ENCODE data around the gene DOC2A. TPM values are rescaled to one million over a fixed set of nuclear protein-coding genes. Genes with fewer than 3 reads are reported as not detected.

The DOC2A gene
- 0.52 TPM for total RNA-seq

DNA sequence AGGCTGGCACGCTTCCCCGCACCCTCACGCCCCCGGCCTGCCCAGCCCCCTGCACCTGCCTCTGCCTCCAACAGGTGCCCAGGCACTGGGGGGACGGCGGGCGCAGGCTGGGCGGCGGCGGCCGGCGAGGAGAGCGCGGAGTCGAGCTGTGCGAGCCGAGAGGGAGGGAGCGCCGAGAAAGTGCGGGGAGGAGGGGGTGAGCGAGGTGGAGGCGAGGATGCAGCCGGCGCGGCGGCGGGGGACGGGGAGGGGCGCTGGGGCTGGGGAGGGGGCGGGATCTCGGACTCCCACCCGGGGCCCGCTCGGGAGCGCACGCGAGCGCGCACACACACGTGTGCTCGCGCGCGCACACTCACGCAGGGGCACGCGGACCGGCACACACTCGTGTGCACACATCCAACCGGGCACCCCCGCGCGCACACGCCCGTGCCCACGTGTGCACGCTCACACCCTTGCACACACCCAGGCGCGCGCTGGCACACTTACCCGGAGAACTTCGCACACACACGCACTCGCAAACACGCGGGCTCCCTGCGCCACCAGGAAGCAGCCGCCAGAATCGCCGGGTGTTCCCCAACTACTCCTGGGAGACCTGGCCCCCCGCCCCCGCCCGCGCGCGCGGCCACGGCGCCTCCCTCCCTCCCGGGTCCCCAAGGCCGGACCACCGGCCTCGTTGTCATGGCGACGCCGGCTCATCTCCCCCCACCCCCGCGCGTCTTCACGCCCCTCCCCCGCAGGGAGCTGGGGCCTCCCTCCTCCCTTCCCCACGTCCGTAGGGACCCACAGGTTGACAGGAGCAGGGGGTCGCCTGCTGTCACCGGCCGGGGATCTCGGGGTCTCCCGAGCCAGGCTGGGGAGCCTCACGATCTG is at the start of gene DOC2A:
Gene DOC2A (minus strand): TSS at position 184 of the 870 bp plus-strand sequence. CDS start 805 bp downstream, outside the sequence.
- no peak within 1 kb of the TSS for H3K27ac ChIP-seq (ENCODE audit: low read depth, low read length)
- no peaks in the 10 kb centered on the region for H3K9me3 ChIP-seq (ENCODE audit: control insufficient read depth in 3 of 3, low read length in 3 of 3)
- peaks cover 36 to 44% (median 38%) of the 10 kb centered on the region in 3 donors for H3K27me3 ChIP-seq (ENCODE audit: control insufficient read depth in 3 of 3, insufficient read depth in 3 of 3, low read length in 3 of 3)
- peak within 1 kb of the TSS in 2 of 3 donors; percentile 29 to 40 for H3K4me3 ChIP-seq (ENCODE audit: low read length in 3 of 3)
- H3K9ac ChIP-seq (ENCODE audit: low read depth in 1 of 3, low read length in 3 of 3), result no peak within 1 kb of the TSS
- peaks cover 0 to 13% (median 5%) of the 10 kb centered on the region in 3 donors for H3K4me1 ChIP-seq (ENCODE audit: control insufficient read depth in 3 of 3, insufficient read depth in 3 of 3, low read length in 3 of 3)
- peaks cover 0 to 1% (median 0%) of the 10 kb centered on the region in 3 donors for H3K36me3 ChIP-seq (ENCODE audit: control insufficient read depth in 3 of 3, insufficient read depth in 3 of 3, low read length in 3 of 3)

- peak overlapping the region; percentile 33 to 60 (median 58) for H3K9ac ChIP-seq (ENCODE audit: low read depth in 1 of 3, low read length in 3 of 3)
- peak overlapping the region in 1 of 3 donors; percentile 55 for H3K4me3 ChIP-seq (ENCODE audit: low read length in 3 of 3)
- peak overlapping the region; percentile 94 for H3K27ac ChIP-seq (ENCODE audit: low read depth, low read length)
- peaks cover 40 to 68% (median 40%) of the 10 kb centered on the region in 3 donors for H3K4me1 ChIP-seq (ENCODE audit: control insufficient read depth in 3 of 3, insufficient read depth in 3 of 3, low read length in 3 of 3)
- H3K27me3 ChIP-seq (ENCODE audit: control insufficient read depth in 3 of 3, insufficient read depth in 3 of 3, low read length in 3 of 3), result no peaks in the 10 kb centered on the region
- no peaks in the 10 kb centered on the region for H3K9me3 ChIP-seq (ENCODE audit: control insufficient read depth in 3 of 3, low read length in 3 of 3)
- peaks cover 0 to 5% (median 0%) of the 10 kb centered on the region in 3 donors for H3K36me3 ChIP-seq (ENCODE audit: control insufficient read depth in 3 of 3, insufficient read depth in 3 of 3, low read length in 3 of 3)
These were observed 49.5 kb upstream of the DOC2A start for GRCh38 chr16:30060346-30060745.

- peaks cover 16 to 43% (median 17%) of the 10 kb centered on the region in 3 donors for H3K4me1 ChIP-seq (ENCODE audit: control insufficient read depth in 3 of 3, insufficient read depth in 3 of 3, low read length in 3 of 3)
- no peak overlapping the region for H3K4me3 ChIP-seq (ENCODE audit: low read length in 3 of 3)
- no peaks in the 10 kb centered on the region for H3K36me3 ChIP-seq (ENCODE audit: control insufficient read depth in 3 of 3, insufficient read depth in 3 of 3, low read length in 3 of 3)
- no peak overlapping the region for H3K9ac ChIP-seq (ENCODE audit: low read depth in 1 of 3, low read length in 3 of 3)
- H3K9me3 ChIP-seq (ENCODE audit: control insufficient read depth in 3 of 3, low read length in 3 of 3), result no peaks in the 10 kb centered on the region
- H3K27ac ChIP-seq (ENCODE audit: low read depth, low read length), result no peak overlapping the region
- H3K27me3 ChIP-seq (ENCODE audit: control insufficient read depth in 3 of 3, insufficient read depth in 3 of 3, low read length in 3 of 3), result no peaks in the 10 kb centered on the region
These were observed 44.2 kb upstream of the DOC2A start for GRCh38 chr16:30054959-30055553.

GRCh38 chr16:30054451-30054850 is 43.6 kb upstream of the DOC2A start:
- Histone ChIP-seq H3K27me3 (ENCODE audit: control insufficient read depth in 3 of 3, insufficient read depth in 3 of 3, low read length in 3 of 3) (no peaks in the 10 kb centered on the region), H3K27ac (ENCODE audit: low read depth, low read length) (no peak overlapping the region), H3K4me3 (ENCODE audit: low read length in 3 of 3) (no peak overlapping the region), H3K9ac (ENCODE audit: low read depth in 1 of 3, low read length in 3 of 3) (peak overlapping the region in 1 of 3 donors; percentile 16), H3K9me3 (ENCODE audit: control insufficient read depth in 3 of 3, low read length in 3 of 3) (no peaks in the 10 kb centered on the region), H3K4me1 (ENCODE audit: control insufficient read depth in 3 of 3, insufficient read depth in 3 of 3, low read length in 3 of 3) (peaks cover 13 to 37% (median 16%) of the 10 kb centered on the region in 3 donors), H3K36me3 (ENCODE audit: control insufficient read depth in 3 of 3, insufficient read depth in 3 of 3, low read length in 3 of 3) (no peaks in the 10 kb centered on the region)

DNA sequence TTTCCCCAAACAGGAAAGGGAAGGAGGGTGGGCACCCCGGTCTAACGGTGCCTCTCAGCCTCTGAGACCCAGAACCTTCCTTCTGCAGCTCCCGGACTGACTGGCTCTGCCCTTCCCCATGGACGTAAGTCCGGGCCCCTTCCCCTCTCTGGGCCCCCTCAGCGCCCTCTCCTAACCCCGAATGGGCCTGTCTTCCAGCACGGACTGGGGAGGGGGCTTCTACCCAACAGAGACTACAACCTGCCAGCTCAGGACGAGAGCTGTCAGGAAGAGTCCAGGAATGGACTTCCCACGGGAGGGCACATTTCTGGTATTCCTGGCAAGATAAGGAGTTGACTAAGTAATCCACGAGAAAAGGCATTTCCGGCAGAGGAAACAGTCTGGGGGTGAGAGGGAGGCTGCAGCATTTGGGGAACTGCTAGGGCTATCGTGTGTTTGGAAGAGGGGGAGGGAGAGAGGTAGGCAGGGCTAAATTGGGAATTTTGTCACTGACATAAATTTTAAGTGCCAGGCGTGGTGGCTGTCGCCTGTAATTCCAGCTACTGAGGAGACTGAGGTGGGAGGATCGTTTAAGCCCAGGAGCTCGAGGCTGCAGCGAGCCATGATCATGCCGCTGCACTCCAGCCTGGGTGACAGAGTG is 42.7 kb upstream of the DOC2A start:
- H3K4me1 ChIP-seq (ENCODE audit: control insufficient read depth in 3 of 3, insufficient read depth in 3 of 3, low read length in 3 of 3), result peaks cover 9 to 32% (median 14%) of the 10 kb centered on the region in 3 donors
- H3K36me3 ChIP-seq (ENCODE audit: control insufficient read depth in 3 of 3, insufficient read depth in 3 of 3, low read length in 3 of 3), result no peaks in the 10 kb centered on the region
- peak overlapping the region; percentile 51 for H3K27ac ChIP-seq (ENCODE audit: low read depth, low read length)

GRCh38 chr16:30052671-30053372 is 42.0 kb upstream of the DOC2A start:
- H3K27ac ChIP-seq (ENCODE audit: low read depth, low read length), result peak overlapping the region; percentile 51
- H3K4me3 ChIP-seq (ENCODE audit: low read length in 3 of 3), result peak overlapping the region; percentile 78 to 82 (median 80)
- H3K4me1 ChIP-seq (ENCODE audit: control insufficient read depth in 3 of 3, insufficient read depth in 3 of 3, low read length in 3 of 3), result peaks cover 9 to 25% (median 14%) of the 10 kb centered on the region in 3 donors
- no peaks in the 10 kb centered on the region for H3K9me3 ChIP-seq (ENCODE audit: control insufficient read depth in 3 of 3, low read length in 3 of 3)
- H3K27me3 ChIP-seq (ENCODE audit: control insufficient read depth in 3 of 3, insufficient read depth in 3 of 3, low read length in 3 of 3), result no peaks in the 10 kb centered on the region
- H3K9ac ChIP-seq (ENCODE audit: low read depth in 1 of 3, low read length in 3 of 3), result peak overlapping the region; percentile 57 to 70 (median 70)
- no peaks in the 10 kb centered on the region for H3K36me3 ChIP-seq (ENCODE audit: control insufficient read depth in 3 of 3, insufficient read depth in 3 of 3, low read length in 3 of 3)

More for the DNA sequence above, 42.7 kb upstream of the DOC2A start:
- peak overlapping the region; percentile 57 to 70 (median 70) for H3K9ac ChIP-seq (ENCODE audit: low read depth in 1 of 3, low read length in 3 of 3)
- H3K4me3 ChIP-seq (ENCODE audit: low read length in 3 of 3), result peak overlapping the region; percentile 78 to 82 (median 80)
- H3K9me3 ChIP-seq (ENCODE audit: control insufficient read depth in 3 of 3, low read length in 3 of 3), result no peaks in the 10 kb centered on the region
- no peaks in the 10 kb centered on the region for H3K27me3 ChIP-seq (ENCODE audit: control insufficient read depth in 3 of 3, insufficient read depth in 3 of 3, low read length in 3 of 3)

- H3K27me3 ChIP-seq (ENCODE audit: control insufficient read depth in 3 of 3, insufficient read depth in 3 of 3, low read length in 3 of 3), result no peaks in the 10 kb centered on the region
- H3K9ac ChIP-seq (ENCODE audit: low read depth in 1 of 3, low read length in 3 of 3), result no peak overlapping the region
- no peak overlapping the region for H3K4me3 ChIP-seq (ENCODE audit: low read length in 3 of 3)
- H3K4me1 ChIP-seq (ENCODE audit: control insufficient read depth in 3 of 3, insufficient read depth in 3 of 3, low read length in 3 of 3), result peaks cover 6 to 18% (median 11%) of the 10 kb centered on the region in 3 donors
- no peaks in the 10 kb centered on the region for H3K36me3 ChIP-seq (ENCODE audit: control insufficient read depth in 3 of 3, insufficient read depth in 3 of 3, low read length in 3 of 3)
- H3K9me3 ChIP-seq (ENCODE audit: control insufficient read depth in 3 of 3, low read length in 3 of 3), result no peaks in the 10 kb centered on the region
- H3K27ac ChIP-seq (ENCODE audit: low read depth, low read length), result no peak overlapping the region
These were observed 40.7 kb upstream of the DOC2A start for GRCh38 chr16:30051518-30051917.

DNA sequence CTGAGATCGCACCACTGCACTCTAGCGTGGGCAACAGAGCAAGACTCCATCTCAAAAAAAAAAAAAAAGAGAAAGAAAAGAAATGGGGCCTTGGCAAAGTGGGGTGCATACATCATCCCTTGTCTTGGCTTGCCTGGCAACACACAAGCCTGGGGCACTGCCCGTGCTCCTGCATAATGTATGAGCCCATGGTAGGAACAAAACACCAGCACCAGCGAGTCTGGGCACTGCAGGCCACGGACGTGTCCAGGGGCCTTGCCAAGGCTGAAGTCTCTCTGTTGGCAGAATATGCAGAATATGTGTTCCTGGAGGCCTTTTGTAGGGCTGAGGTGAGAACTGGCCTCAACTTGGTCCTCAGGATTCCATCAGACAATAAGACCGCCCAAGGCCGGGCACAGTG is 39.0 kb upstream of the DOC2A start:
- no peaks in the 10 kb centered on the region for H3K36me3 ChIP-seq (ENCODE audit: control insufficient read depth in 3 of 3, insufficient read depth in 3 of 3, low read length in 3 of 3)
- H3K4me1 ChIP-seq (ENCODE audit: control insufficient read depth in 3 of 3, insufficient read depth in 3 of 3, low read length in 3 of 3), result peaks cover 6 to 12% (median 11%) of the 10 kb centered on the region in 3 donors
- no peak overlapping the region for H3K4me3 ChIP-seq (ENCODE audit: low read length in 3 of 3)
- H3K9ac ChIP-seq (ENCODE audit: low read depth in 1 of 3, low read length in 3 of 3), result no peak overlapping the region
- H3K27ac ChIP-seq (ENCODE audit: low read depth, low read length), result no peak overlapping the region
- peaks cover 0 to 4% (median 0%) of the 10 kb centered on the region in 3 donors for H3K27me3 ChIP-seq (ENCODE audit: control insufficient read depth in 3 of 3, insufficient read depth in 3 of 3, low read length in 3 of 3)
- H3K9me3 ChIP-seq (ENCODE audit: control insufficient read depth in 3 of 3, low read length in 3 of 3), result no peaks in the 10 kb centered on the region

DNA sequence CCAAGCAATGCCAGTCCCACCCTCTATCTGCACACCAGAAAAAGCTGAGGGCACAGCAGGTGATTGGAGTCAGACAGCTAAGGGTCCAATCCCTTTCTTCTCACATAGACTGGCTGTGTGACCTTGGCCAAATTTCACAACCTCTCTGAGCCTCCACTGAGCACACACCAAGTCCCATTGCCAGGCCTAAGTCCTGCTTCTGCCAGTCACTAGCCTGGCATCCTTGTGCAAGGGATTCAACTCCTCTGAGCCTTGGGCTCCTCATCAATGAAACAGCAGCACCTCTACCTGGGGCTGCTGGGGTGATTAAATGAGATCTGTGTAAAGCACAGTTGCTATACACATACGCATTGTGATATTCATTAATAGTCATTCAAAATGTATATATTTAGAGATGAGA is 35.8 kb upstream of the DOC2A start:
- H3K36me3 ChIP-seq (ENCODE audit: control insufficient read depth in 3 of 3, insufficient read depth in 3 of 3, low read length in 3 of 3), result no peaks in the 10 kb centered on the region
- H3K27ac ChIP-seq (ENCODE audit: low read depth, low read length), result no peak overlapping the region
- no peak overlapping the region for H3K4me3 ChIP-seq (ENCODE audit: low read length in 3 of 3)

More for the DNA sequence above, 35.8 kb upstream of the DOC2A start:
- H3K9ac ChIP-seq (ENCODE audit: low read depth in 1 of 3, low read length in 3 of 3), result no peak overlapping the region
- H3K9me3 ChIP-seq (ENCODE audit: control insufficient read depth in 3 of 3, low read length in 3 of 3), result no peaks in the 10 kb centered on the region
- peaks cover 0 to 2% (median 0%) of the 10 kb centered on the region in 3 donors for H3K4me1 ChIP-seq (ENCODE audit: control insufficient read depth in 3 of 3, insufficient read depth in 3 of 3, low read length in 3 of 3)
- peaks cover 0 to 4% (median 0%) of the 10 kb centered on the region in 3 donors for H3K27me3 ChIP-seq (ENCODE audit: control insufficient read depth in 3 of 3, insufficient read depth in 3 of 3, low read length in 3 of 3)

Measured in skeletal muscle tissue (tissue), 4 donors.